ENCODE measurements around the gene AIG1.
"Not testable (repeated sequence)": the region's sequence is repeated elsewhere in the genome, so short reads cannot be mapped to it uniquely, and the experiment has no call there.

AIG1 gene

GRCh38 chr6:143223895-143224294 is 163.2 kb downstream of the AIG1 start:
- H3K4me3 ChIP-seq (ENCODE audit: low read depth, low read length) = no peak overlapping the region

- no peak overlapping the region for H3K4me3 ChIP-seq (ENCODE audit: low read depth, low read length)
These were observed 163.8 kb downstream of the AIG1 start for GRCh38 chr6:143224516-143224915.

- H3K4me3 ChIP-seq (ENCODE audit: low read depth, low read length) = no peak overlapping the region
These were observed 165.2 kb downstream of the AIG1 start for GRCh38 chr6:143225929-143226328.

DNA sequence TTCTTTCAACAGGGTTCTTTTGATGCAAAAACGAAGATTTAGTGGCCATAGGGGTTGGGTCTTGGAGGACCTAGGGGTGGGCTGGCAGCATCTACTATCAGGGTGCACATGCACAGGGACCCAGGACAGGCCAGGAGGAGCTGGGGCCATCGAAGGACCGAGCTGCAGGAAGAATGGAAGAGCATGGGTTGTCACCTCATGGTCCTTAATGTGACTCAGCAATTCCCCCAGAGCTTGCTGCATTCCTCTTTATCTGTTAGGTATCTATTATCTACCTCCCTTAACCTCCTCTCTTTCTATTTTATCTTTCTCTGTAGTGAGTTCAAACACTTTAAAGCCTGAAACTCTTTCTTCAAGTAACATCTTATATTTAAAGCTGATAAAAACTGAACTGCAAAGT is 167.0 kb downstream of the AIG1 start:
- H3K4me3 ChIP-seq (ENCODE audit: low read depth, low read length) = no peak overlapping the region

- H3K4me3 ChIP-seq (ENCODE audit: low read depth, low read length) = no peak overlapping the region
These were observed 168.7 kb downstream of the AIG1 start for GRCh38 chr6:143229400-143229799.

DNA sequence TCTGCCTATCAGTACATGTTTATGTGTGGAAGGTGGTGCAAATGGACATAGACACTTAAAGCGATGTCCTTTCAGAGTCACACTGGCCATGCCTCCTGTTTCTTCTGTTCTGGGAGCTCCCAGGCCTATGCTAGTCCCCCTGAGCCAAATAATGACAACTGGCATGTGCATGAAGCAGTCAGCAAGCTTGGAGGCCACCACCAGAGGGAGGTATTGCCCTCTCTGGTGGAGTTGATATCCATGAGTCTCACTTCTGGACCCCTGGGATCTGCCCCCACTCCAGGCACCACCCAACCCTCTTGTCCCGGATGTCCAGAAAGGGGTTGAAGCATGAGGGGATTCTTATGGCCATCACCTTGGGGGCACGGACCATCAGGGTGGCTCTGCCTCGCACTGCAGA is 172.2 kb downstream of the AIG1 start:
- no peak overlapping the region for H3K4me3 ChIP-seq (ENCODE audit: low read depth, low read length)

- no peak overlapping the region for H3K4me3 ChIP-seq (ENCODE audit: low read depth, low read length)
These were observed 173.0 kb downstream of the AIG1 start for GRCh38 chr6:143233554-143234285.

DNA sequence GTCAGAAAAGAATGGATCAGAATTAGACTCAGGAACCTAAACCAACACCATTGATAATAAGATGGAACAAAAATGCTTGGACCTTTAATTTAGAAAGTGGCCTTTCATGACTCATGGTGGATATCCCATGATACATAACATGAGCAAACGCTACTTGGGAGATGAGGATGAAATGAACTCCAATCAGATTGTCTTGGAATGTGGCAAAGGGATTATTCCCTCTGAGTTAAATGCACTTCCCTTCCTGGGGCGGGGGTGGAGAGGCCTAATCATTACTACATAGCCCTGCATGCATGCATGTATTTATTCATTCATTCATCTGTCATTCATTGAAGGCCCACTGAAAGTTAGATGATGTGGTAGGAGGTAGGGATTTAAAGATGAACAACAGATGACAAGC is 174.0 kb downstream of the AIG1 start:
- no peak overlapping the region for H3K4me3 ChIP-seq (ENCODE audit: low read depth, low read length)

DNA sequence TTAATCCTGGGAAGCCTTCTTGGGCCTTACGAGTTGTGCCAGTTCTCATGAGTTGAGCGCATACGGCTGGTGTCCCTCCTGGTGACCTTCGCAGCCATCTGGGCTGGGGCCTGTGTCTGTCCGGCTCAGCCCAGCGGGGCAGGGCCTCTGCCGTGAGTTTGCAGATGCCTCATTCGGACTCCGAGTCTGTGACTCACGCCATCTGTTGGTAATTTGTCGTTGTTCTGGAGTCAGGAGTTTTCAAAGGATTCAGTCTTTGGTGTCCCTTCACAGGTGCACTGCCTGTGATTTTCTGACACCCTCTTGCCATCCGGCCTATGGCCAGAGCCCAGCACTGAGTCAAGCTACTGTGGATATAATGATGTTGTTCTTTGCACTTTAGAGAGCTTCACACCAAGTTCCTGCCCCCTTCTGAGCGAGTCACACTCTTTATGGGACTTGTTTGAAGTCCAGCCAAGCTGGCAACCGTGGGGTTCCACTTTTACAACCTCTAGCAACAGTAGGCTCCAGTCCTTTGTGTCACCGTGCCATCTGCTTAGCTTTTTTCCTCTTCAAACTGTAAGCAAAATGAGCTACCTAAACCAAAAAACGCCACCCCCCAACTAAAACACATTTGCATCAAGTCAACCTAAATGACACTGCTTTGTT is 175.6 kb downstream of the AIG1 start:
- H3K4me3 ChIP-seq (ENCODE audit: low read depth, low read length) = no peak overlapping the region

GRCh38 chr6:143238306-143238705 is 177.6 kb downstream of the AIG1 start:
- H3K4me3 ChIP-seq (ENCODE audit: low read depth, low read length) = no peak overlapping the region

DNA sequence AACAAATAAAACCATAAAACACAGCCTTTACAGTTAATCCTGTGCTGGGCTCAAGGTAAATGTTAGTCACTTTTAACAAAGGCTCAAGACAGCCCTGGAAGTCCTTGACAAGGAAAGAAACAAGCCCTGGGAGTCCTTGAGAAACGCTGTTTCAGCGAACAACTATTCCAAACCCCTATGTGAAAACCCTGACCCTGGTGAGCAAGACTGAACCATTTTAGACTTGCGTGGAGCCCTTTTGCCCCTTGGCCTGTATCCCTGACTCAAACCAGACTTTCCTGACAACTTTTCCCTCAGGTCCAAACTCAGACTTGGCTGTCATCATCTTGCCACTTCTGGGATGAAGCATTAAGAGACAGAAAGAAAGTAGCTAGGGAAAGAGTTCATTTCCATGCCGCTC is 180.4 kb downstream of the AIG1 start:
- no peak overlapping the region for H3K4me3 ChIP-seq (ENCODE audit: low read depth, low read length)

GRCh38 chr6:143241911-143242310 is 181.2 kb downstream of the AIG1 start:
- H3K4me3 ChIP-seq (ENCODE audit: low read depth, low read length) = no peak overlapping the region

DNA sequence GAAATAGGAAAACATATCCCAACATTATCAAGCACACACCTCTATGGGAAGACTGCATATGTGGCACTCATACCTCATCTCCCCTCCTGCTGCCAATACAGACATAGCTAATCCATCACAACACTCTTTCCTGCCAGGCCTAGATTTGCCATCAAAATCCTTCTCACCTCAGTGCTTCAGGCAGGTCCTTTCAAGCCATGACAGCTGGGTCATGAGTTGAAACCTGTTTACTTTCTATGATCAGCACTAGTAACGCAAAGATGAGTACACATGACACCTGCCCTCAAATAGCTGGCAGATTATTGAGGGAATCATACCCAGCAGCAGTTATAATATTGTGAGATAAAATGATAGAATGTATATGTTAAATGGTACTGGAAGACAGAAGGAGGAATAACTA is 183.1 kb downstream of the AIG1 start:
- no peak overlapping the region for H3K4me3 ChIP-seq (ENCODE audit: low read depth, low read length)

GRCh38 chr6:143245656-143246055 is 185.0 kb downstream of the AIG1 start:
- H3K4me3 ChIP-seq (ENCODE audit: low read depth, low read length) = no peak overlapping the region

DNA sequence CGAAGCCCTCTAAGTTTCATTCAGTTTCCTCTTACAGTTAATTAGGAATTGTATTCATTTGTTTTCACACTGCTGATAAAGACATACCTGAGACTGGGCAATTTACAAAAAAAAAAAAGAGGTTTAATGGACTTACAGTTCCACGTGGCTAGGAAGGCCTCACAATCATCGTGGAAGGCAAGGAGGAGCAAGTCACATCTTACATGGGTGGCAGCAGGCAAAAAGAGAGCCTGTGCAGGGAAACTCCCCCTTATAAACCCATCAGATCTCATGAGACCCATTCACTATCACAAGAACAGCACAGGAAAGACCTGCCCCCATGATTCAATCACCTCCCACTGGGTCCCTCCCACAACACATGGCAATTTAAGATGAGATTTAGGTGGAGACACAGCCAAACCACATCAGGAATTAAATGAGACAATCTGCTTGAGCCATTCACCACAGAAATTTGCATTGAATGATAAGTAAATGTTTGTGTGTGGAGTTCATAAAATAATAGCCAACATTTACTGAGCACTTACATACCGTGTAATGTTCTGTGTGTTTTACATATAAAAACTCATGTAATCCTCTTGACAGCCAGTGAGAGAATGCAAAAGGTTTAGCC is 185.6 kb downstream of the AIG1 start:
- H3K4me3 ChIP-seq (ENCODE audit: low read depth, low read length) = not testable (repeated sequence)

DNA sequence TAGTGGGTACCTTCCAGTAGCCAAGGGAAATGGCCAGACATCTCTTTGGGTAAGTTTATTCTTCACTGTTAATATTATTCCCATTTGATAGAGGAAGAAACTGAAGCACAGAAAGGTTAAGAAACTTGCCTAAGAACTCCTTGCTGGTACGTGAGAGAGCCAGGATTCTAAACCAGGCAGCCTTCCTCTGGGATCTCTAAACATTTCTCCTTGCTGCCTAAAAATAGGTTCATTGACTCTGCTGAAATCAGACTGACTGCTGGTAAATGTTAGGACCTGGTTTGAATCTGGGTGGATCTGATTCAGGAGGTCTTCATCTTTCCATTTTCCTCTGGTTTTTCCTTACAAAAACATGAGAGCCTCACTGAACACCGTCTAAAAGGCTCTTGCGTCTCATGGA is 186.9 kb downstream of the AIG1 start:
- H3K4me3 ChIP-seq (ENCODE audit: low read depth, low read length) = no peak overlapping the region

DNA sequence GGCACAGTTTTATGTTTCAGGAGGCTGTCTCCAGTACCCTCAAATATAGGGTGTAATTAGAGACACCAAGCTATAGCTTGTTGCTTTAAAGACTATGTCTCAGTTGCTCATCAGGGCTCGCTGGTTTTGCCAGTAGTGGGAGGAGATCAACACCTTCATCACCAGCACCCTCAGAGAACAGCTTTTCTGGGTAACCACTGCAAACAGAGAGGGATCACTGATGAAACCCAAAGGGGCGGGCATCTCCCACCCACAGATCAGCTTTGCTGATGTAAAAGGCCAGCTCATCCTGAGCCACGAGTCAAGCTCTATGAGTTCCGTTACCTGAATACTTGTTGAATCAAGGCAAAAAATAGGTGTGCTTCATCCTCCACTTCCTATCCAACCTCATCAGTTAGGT is 187.7 kb downstream of the AIG1 start:
- H3K4me3 ChIP-seq (ENCODE audit: low read depth, low read length) = no peak overlapping the region

GRCh38 chr6:143251288-143251687 is 190.6 kb downstream of the AIG1 start:
- no peak overlapping the region for H3K4me3 ChIP-seq (ENCODE audit: low read depth, low read length)

DNA sequence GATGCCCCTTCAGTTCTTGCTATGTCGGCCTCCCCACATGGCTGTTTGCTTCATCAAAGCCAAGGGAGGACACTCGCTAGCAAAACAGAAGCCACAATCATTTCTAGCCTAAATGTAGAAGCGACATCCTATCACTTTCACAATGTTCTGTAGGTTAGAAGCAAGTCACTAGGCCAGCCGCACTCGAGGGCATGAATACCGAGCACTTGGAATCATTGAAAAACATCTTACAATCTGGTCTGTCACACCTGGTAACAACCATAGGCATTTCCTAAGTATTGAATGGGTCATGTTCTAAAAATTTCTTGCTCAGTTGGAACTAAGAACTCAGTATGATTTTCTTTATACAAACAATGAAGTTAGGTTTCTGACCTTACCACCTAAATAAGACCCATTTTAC is 192.3 kb downstream of the AIG1 start:
- H3K4me3 ChIP-seq (ENCODE audit: low read depth, low read length) = no peak overlapping the region

DNA sequence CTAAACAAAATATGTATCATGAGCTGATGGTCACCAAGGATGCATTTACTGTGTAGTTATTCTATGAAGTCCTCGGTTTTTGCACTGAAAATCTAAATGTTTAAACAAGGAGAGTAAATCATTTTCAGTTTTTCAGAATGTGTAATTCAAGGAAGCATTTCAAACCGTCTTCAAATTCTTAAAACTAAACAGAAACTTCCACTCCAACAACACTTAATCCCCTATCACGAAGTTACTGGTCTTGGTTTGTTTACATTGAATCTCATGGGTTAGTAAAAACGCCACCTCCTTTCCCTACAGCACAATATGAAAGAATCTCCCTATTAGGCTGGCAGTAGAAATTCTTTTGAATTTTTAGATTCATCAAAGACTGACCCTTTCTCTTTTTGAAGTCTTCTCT is 192.9 kb downstream of the AIG1 start:
- no peak overlapping the region for H3K4me3 ChIP-seq (ENCODE audit: low read depth, low read length)

- H3K4me3 ChIP-seq (ENCODE audit: low read depth, low read length) = no peak overlapping the region
These were observed 198.3 kb downstream of the AIG1 start for GRCh38 chr6:143258945-143259344.

- H3K4me3 ChIP-seq (ENCODE audit: low read depth, low read length) = no peak overlapping the region
These were observed 200.2 kb downstream of the AIG1 start for GRCh38 chr6:143260857-143261256.
